H9 (cell line): ENCODE results near the gene SPDYA. TPM values are rescaled to one million over a fixed set of nuclear protein-coding genes. Genes with fewer than 3 reads are reported as not detected.

ENCODE experiments used
- DNase-seq: peaks from one replicate; pipeline ENCODE4 v3.0.0-alpha.2; 2017
- H2AFZ ChIP-seq: one replicate; pipeline ENCODE4 v1.6.1; 2013; ENCODE audit warnings: mild to moderate bottlenecking, low read length, control low read depth, moderate library complexity
- H2AK5ac ChIP-seq: 2 replicates; pipeline ENCODE4 v1.6.1; 2013; ENCODE audit warnings: low read length, control low read depth, mixed read lengths; ENCODE audit not compliant: insufficient read length
- H2BK120ac ChIP-seq: one replicate; pipeline ENCODE4 v1.6.1; 2013; ENCODE audit warnings: low read depth, mild to moderate bottlenecking, low read length, control low read depth, inconsistent platforms; ENCODE audit not compliant: poor library complexity, severe bottlenecking
- H2BK12ac ChIP-seq: 2 replicates; pipeline ENCODE4 v1.6.1; 2013; ENCODE audit warnings: low read length, control low read depth, mixed read lengths, low read depth; ENCODE audit not compliant: insufficient read length
- H2BK15ac ChIP-seq: 2 replicates; pipeline ENCODE4 v1.6.1; 2013; ENCODE audit warnings: low read depth, low read length, control low read depth
- H2BK20ac ChIP-seq: one replicate; pipeline ENCODE4 v1.6.1; 2013; ENCODE audit warnings: low read depth, mild to moderate bottlenecking, low read length, control low read depth, inconsistent platforms; ENCODE audit not compliant: poor library complexity, severe bottlenecking
- H2BK5ac ChIP-seq: 2 replicates; pipeline ENCODE4 v1.6.1; 2013; ENCODE audit warnings: low read length, control low read depth, mixed read lengths; ENCODE audit not compliant: insufficient read length
- H3K14ac ChIP-seq: 2 replicates; pipeline ENCODE4 v1.6.1; 2013; ENCODE audit warnings: low read length, control low read depth; ENCODE audit not compliant: insufficient read depth
- H3K18ac ChIP-seq: 2 replicates; pipeline ENCODE4 v1.6.1; 2013; ENCODE audit warnings: low read depth, mild to moderate bottlenecking, mixed read lengths, low read length, control low read depth; ENCODE audit not compliant: insufficient read length
- H3K23ac ChIP-seq: 2 replicates; pipeline ENCODE4 v1.6.1; 2013; ENCODE audit warnings: low read length, control low read depth, mixed read lengths, low read depth; ENCODE audit not compliant: insufficient read length
- H3K23me2 ChIP-seq: 2 replicates; pipeline ENCODE4 v1.6.1; 2013; ENCODE audit warnings: low read depth, mild to moderate bottlenecking, mixed read lengths, low read length, control low read depth; ENCODE audit not compliant: insufficient read length, poor library complexity, severe bottlenecking
- H3K27ac ChIP-seq: 2 replicates; pipeline ENCODE4 v1.5.1; 2013; ENCODE audit warnings: low read length, control low read depth, mixed read lengths, low read depth; ENCODE audit not compliant: insufficient read length
- H3K27me3 ChIP-seq: 2 replicates; pipeline ENCODE4 v1.6.1; 2013; ENCODE audit warnings: low read length, control low read depth, inconsistent platforms; ENCODE audit not compliant: insufficient read depth
- H3K4ac ChIP-seq: 2 replicates; pipeline ENCODE4 v1.6.1; 2013; ENCODE audit warnings: low read depth, mild to moderate bottlenecking, control low read depth, inconsistent platforms, low read length, moderate library complexity
- H3K4me1 ChIP-seq: 2 replicates; pipeline ENCODE4 v1.6.1; 2013; ENCODE audit warnings: low read length, control low read depth, inconsistent platforms; ENCODE audit not compliant: insufficient read depth
- H3K4me2 ChIP-seq: 2 replicates; pipeline ENCODE4 v1.6.1; 2013; ENCODE audit warnings: low read length, control low read depth, mixed read lengths; ENCODE audit not compliant: insufficient read length, insufficient read depth
- H3K56ac ChIP-seq: 2 replicates; pipeline ENCODE4 v1.6.1; 2013; ENCODE audit warnings: low read depth, mild to moderate bottlenecking, mixed read lengths, low read length, control low read depth; ENCODE audit not compliant: insufficient read length
- H3K79me1 ChIP-seq: 2 replicates; pipeline ENCODE4 v1.6.1; 2013; ENCODE audit warnings: low read depth, mild to moderate bottlenecking, moderate library complexity, low read length, control low read depth, inconsistent platforms; ENCODE audit not compliant: insufficient read depth, poor library complexity, severe bottlenecking
- H3K79me2 ChIP-seq: 2 replicates; pipeline ENCODE4 v1.6.1; 2013; ENCODE audit warnings: low read length, control low read depth, inconsistent platforms; ENCODE audit not compliant: insufficient read depth
- H3K9ac ChIP-seq: 2 replicates; pipeline ENCODE4 v1.6.1; 2013; ENCODE audit warnings: low read length, control low read depth, mixed read lengths; ENCODE audit not compliant: insufficient read length; ENCODE audit errors: extremely low read depth
- H3K9me3 ChIP-seq: one replicate; pipeline ENCODE4 v1.6.1; 2013; ENCODE audit warnings: low read depth, low read length, inconsistent platforms; ENCODE audit not compliant: control insufficient read depth
- H3T11ph ChIP-seq: one replicate; pipeline ENCODE4 v1.6.1; 2013; ENCODE audit warnings: mild to moderate bottlenecking, low read length, control low read depth, inconsistent platforms
- H4K20me1 ChIP-seq: one replicate; pipeline ENCODE4 v1.6.1; 2013; ENCODE audit not compliant: control insufficient read depth, insufficient read length, insufficient read depth
- H4K5ac ChIP-seq: 2 replicates; pipeline ENCODE4 v1.6.1; 2013; ENCODE audit warnings: low read depth, mild to moderate bottlenecking, mixed read lengths, low read length, control low read depth; ENCODE audit not compliant: insufficient read length
- H4K8ac ChIP-seq: replicated peaks from 2 replicates; pipeline ENCODE4 v1.6.1; 2013; ENCODE audit warnings: low read length, control low read depth, mixed read lengths, low read depth; ENCODE audit not compliant: insufficient read length
- H4K91ac ChIP-seq: 2 replicates; pipeline ENCODE4 v1.6.1; 2013; ENCODE audit warnings: low read depth, mild to moderate bottlenecking, moderate library complexity, mixed read lengths, low read length, control low read depth; ENCODE audit not compliant: insufficient read length
- H3K27ac Mint-ChIP-seq, 3 experiments: 2 replicates in 2 of 3; 3 replicates in 1 of 3; pipeline ENCODE4 v1.8.0; 2020 to 2021; ENCODE audit warnings: mixed read lengths in 3 of 3, mild to moderate bottlenecking in 1 of 3, moderate library complexity in 1 of 3
- H3K27me3 Mint-ChIP-seq: 2 replicates; pipeline ENCODE4 v1.8.0; 2021; ENCODE audit warnings: low read depth, mild to moderate bottlenecking, moderate library complexity, mixed read lengths
- H3K36me3 Mint-ChIP-seq, 3 experiments: 2 replicates in 2 of 3; 3 replicates in 1 of 3; pipeline ENCODE4 v1.8.0; 2020 to 2021; ENCODE audit warnings: low read depth in 3 of 3, mixed read lengths in 3 of 3; ENCODE audit not compliant: insufficient read depth in 1 of 3
- H3K4me1 Mint-ChIP-seq, 2 experiments: 2 replicates each; pipeline ENCODE4 v1.8.0; 2020; ENCODE audit warnings: mixed read lengths in 2 of 2
- H3K4me3 Mint-ChIP-seq, 2 experiments: 2 replicates in 1 of 2; 3 replicates in 1 of 2; pipeline ENCODE4 v1.8.0; 2020 to 2021; ENCODE audit warnings: mild to moderate bottlenecking in 2 of 2, mixed read lengths in 2 of 2, moderate library complexity in 1 of 2
- H3K9me3 Mint-ChIP-seq, 2 experiments: 2 replicates in 1 of 2; 3 replicates in 1 of 2; pipeline ENCODE4 v1.8.0; 2020; ENCODE audit warnings: mild to moderate bottlenecking in 2 of 2, mixed read lengths in 2 of 2, moderate library complexity in 1 of 2
- CTCF ChIP-seq: fragments of 200-600 bp; sonication (generic); conservative IDR thresholded peaks from 3 replicates; pipeline ENCODE4 v1.8.0; 2021; ENCODE audit warnings: antibody characterized with exemption, mild to moderate bottlenecking
- WGBS: extraction: QIAGEN DNeasy Blood & Tissue Kit; methylation state at CpG from one replicate; pipeline ENCODE4 v1.1.7; 2013; ENCODE audit warnings: missing lambda C conversion rate, low lambda C conversion rate, mixed read lengths; ENCODE audit not compliant: insufficient read length; ENCODE audit errors: extremely low coverage; 5-methylcytosine and 5-hydroxymethylcytosine counted together
- total RNA-seq: library from RNA; stranded (reverse); gene quantifications from 2 replicates; pipeline ENCODE4 v1.2.1, GENCODE V29; 2021

SPDYA gene
- total RNA-seq, 1 experiment from 2014 or later = 0.52 TPM

GRCh38 chr2:28893488-28893887 is 82.9 kb downstream of the SPDYA start:
- no peak overlapping the region for H4K8ac ChIP-seq
- H3K4me3 Mint-ChIP-seq = peak overlapping the region in 1 of 2 experiments; percentile 85; a peak in 1 of 5 replicates

More at GRCh38 chr2:28893488-28893887, 82.9 kb downstream of the SPDYA start:
- no peak overlapping the region for H3K56ac ChIP-seq
- H3K79me2 ChIP-seq = peaks cover 40% of the 10 kb centered on the region
- no peak overlapping the region for H3K9ac ChIP-seq
- peaks cover 3% of the 10 kb centered on the region for H3K23me2 ChIP-seq
- Mint-ChIP-seq H3K36me3 (peaks cover 3 to 10% (median 8%) of the 10 kb centered on the region in 3 experiments; a peak in 6 of 7 replicates), H3K27ac (no peak overlapping the region), H3K4me1 (peaks cover 23 to 24% of the 10 kb centered on the region in 2 experiments), H3K9me3 (peaks cover 0 to 2% of the 10 kb centered on the region in 2 experiments; a peak in 1 of 5 replicates), H3K27me3 (no peaks in the 10 kb centered on the region)
- DNase-seq = no peak
- WGBS = no CpG with 5 or more reads among the region's 21 CpGs
- no peaks in the 10 kb centered on the region for H3K9me3 ChIP-seq
- no peak overlapping the region for H2AK5ac ChIP-seq
- H4K5ac ChIP-seq = no peak overlapping the region
- no peak overlapping the region for H3K18ac ChIP-seq
- H3K4me2 ChIP-seq = no peak overlapping the region
- no peak overlapping the region for H2BK5ac ChIP-seq
- peaks cover 2% of the 10 kb centered on the region; the same call in 1 of the 2 replicates for H3K4me1 ChIP-seq
- no peak overlapping the region for H3K4ac ChIP-seq
- H2BK15ac ChIP-seq = no peak overlapping the region
- H3K79me1 ChIP-seq = no peaks in the 10 kb centered on the region
- no peaks in the 10 kb centered on the region for H4K20me1 ChIP-seq
- no peak overlapping the region for H3T11ph ChIP-seq
- H3K14ac ChIP-seq = no peak overlapping the region
- H2AFZ ChIP-seq = no peak overlapping the region
- H4K91ac ChIP-seq = no peak overlapping the region
- no peak overlapping the region for H2BK20ac ChIP-seq
- H2BK120ac ChIP-seq = no peak overlapping the region
- no peak for TF ChIP-seq CTCF
- no peak overlapping the region for H3K23ac ChIP-seq
- no peak overlapping the region for H3K27ac ChIP-seq
- H3K27me3 ChIP-seq = no peaks in the 10 kb centered on the region
- no peak overlapping the region for H2BK12ac ChIP-seq
